ENCODE data around the gene MAD2L1.
A peak's percentile ranks its signal among the peaks of the same experiment; 100 is the strongest.
"Not testable (repeated sequence)": the region's sequence is repeated elsewhere in the genome, so short reads cannot be mapped to it uniquely, and the experiment has no call there.

The MAD2L1 gene

GRCh38 chr4:120066517-120067340, at the start of gene MAD2L1:
TSS of gene MAD2L1 (minus strand) at chr4:120066848. CDS start at chr4:120066734, 114 bp downstream.
- Histone ChIP-seq H3K4me3 (ENCODE audit: low read depth in 1 of 2, low read length in 2 of 2) (peak within 1 kb of the TSS; percentile 56 to 77), H3K9me3 (ENCODE audit: low read length) (no peaks in the 10 kb centered on the region), H3K27ac (ENCODE audit: low read depth, low read length) (peak within 1 kb of the TSS; percentile 91), H3K27me3 (ENCODE audit: control insufficient read depth in 1 of 2, insufficient read depth in 2 of 2, low read length in 2 of 2) (no peaks in the 10 kb centered on the region), H3K4me1 (ENCODE audit: insufficient read depth, low read length) (peaks cover 12% of the 10 kb centered on the region), H3K36me3 (ENCODE audit: insufficient read depth, low read length) (no peaks in the 10 kb centered on the region), H3K9ac (ENCODE audit: low read length) (peak within 1 kb of the TSS; percentile 87)

- no peak overlapping the region for H3K27ac ChIP-seq (ENCODE audit: low read depth, low read length)
- no peaks in the 10 kb centered on the region for H3K4me1 ChIP-seq (ENCODE audit: insufficient read depth, low read length)
- H3K9ac ChIP-seq (ENCODE audit: low read length) = no peak overlapping the region
- no peaks in the 10 kb centered on the region for H3K36me3 ChIP-seq (ENCODE audit: insufficient read depth, low read length)
- no peaks in the 10 kb centered on the region for H3K9me3 ChIP-seq (ENCODE audit: low read length)
- no peak overlapping the region for H3K4me3 ChIP-seq (ENCODE audit: low read depth in 1 of 2, low read length in 2 of 2)
- no peaks in the 10 kb centered on the region for H3K27me3 ChIP-seq (ENCODE audit: control insufficient read depth in 1 of 2, insufficient read depth in 2 of 2, low read length in 2 of 2)
These were observed 45.1 kb upstream of the MAD2L1 start for GRCh38 chr4:120111745-120112144.

- H3K4me1 ChIP-seq (ENCODE audit: insufficient read depth, low read length) = no peaks in the 10 kb centered on the region
- no peak overlapping the region for H3K4me3 ChIP-seq (ENCODE audit: low read depth in 1 of 2, low read length in 2 of 2)
- no peak overlapping the region for H3K27ac ChIP-seq (ENCODE audit: low read depth, low read length)
- no peak overlapping the region for H3K9ac ChIP-seq (ENCODE audit: low read length)
- H3K9me3 ChIP-seq (ENCODE audit: low read length) = no peaks in the 10 kb centered on the region
- no peaks in the 10 kb centered on the region for H3K27me3 ChIP-seq (ENCODE audit: control insufficient read depth in 1 of 2, insufficient read depth in 2 of 2, low read length in 2 of 2)
- no peaks in the 10 kb centered on the region for H3K36me3 ChIP-seq (ENCODE audit: insufficient read depth, low read length)
These were observed 42.8 kb upstream of the MAD2L1 start for GRCh38 chr4:120109406-120109805.

GRCh38 chr4:120105472-120105871, 38.8 kb upstream of the MAD2L1 start:
- Histone ChIP-seq H3K4me3 (ENCODE audit: low read depth in 1 of 2, low read length in 2 of 2) (no peak overlapping the region), H3K9ac (ENCODE audit: low read length) (no peak overlapping the region), H3K36me3 (ENCODE audit: insufficient read depth, low read length) (no peaks in the 10 kb centered on the region), H3K4me1 (ENCODE audit: insufficient read depth, low read length) (no peaks in the 10 kb centered on the region), H3K27me3 (ENCODE audit: control insufficient read depth in 1 of 2, insufficient read depth in 2 of 2, low read length in 2 of 2) (no peaks in the 10 kb centered on the region), H3K9me3 (ENCODE audit: low read length) (no peaks in the 10 kb centered on the region), H3K27ac (ENCODE audit: low read depth, low read length) (no peak overlapping the region)

GRCh38 chr4:120096508-120097297, 30.1 kb upstream of the MAD2L1 start:
- H3K27me3 ChIP-seq (ENCODE audit: control insufficient read depth in 1 of 2, insufficient read depth in 2 of 2, low read length in 2 of 2) = no peaks in the 10 kb centered on the region
- no peak overlapping the region for H3K9ac ChIP-seq (ENCODE audit: low read length)
- H3K4me1 ChIP-seq (ENCODE audit: insufficient read depth, low read length) = no peaks in the 10 kb centered on the region
- no peaks in the 10 kb centered on the region for H3K9me3 ChIP-seq (ENCODE audit: low read length)
- H3K27ac ChIP-seq (ENCODE audit: low read depth, low read length) = no peak overlapping the region
- H3K4me3 ChIP-seq (ENCODE audit: low read depth in 1 of 2, low read length in 2 of 2) = no peak overlapping the region
- no peaks in the 10 kb centered on the region for H3K36me3 ChIP-seq (ENCODE audit: insufficient read depth, low read length)

GRCh38 chr4:120088507-120088906, 21.9 kb upstream of the MAD2L1 start:
- H3K36me3 ChIP-seq (ENCODE audit: insufficient read depth, low read length) = no peaks in the 10 kb centered on the region
- H3K9ac ChIP-seq (ENCODE audit: low read length) = no peak overlapping the region
- H3K4me1 ChIP-seq (ENCODE audit: insufficient read depth, low read length) = no peaks in the 10 kb centered on the region
- no peaks in the 10 kb centered on the region for H3K27me3 ChIP-seq (ENCODE audit: control insufficient read depth in 1 of 2, insufficient read depth in 2 of 2, low read length in 2 of 2)
- H3K9me3 ChIP-seq (ENCODE audit: low read length) = no peaks in the 10 kb centered on the region
- H3K27ac ChIP-seq (ENCODE audit: low read depth, low read length) = no peak overlapping the region
- no peak overlapping the region for H3K4me3 ChIP-seq (ENCODE audit: low read depth in 1 of 2, low read length in 2 of 2)

- not testable (repeated sequence) for H3K27ac ChIP-seq (ENCODE audit: low read depth, low read length); H3K36me3 ChIP-seq (ENCODE audit: insufficient read depth, low read length); H3K4me1 ChIP-seq (ENCODE audit: insufficient read depth, low read length); H3K9me3 ChIP-seq (ENCODE audit: low read length); H3K4me3 ChIP-seq (ENCODE audit: low read depth in 1 of 2, low read length in 2 of 2); H3K27me3 ChIP-seq (ENCODE audit: control insufficient read depth in 1 of 2, insufficient read depth in 2 of 2, low read length in 2 of 2); H3K9ac ChIP-seq (ENCODE audit: low read length)
These were observed 21.4 kb upstream of the MAD2L1 start for GRCh38 chr4:120088066-120088465.

GRCh38 chr4:120085705-120086104, 19.1 kb upstream of the MAD2L1 start:
- H3K36me3 ChIP-seq (ENCODE audit: insufficient read depth, low read length) = no peaks in the 10 kb centered on the region
- no peaks in the 10 kb centered on the region for H3K9me3 ChIP-seq (ENCODE audit: low read length)
- no peak overlapping the region for H3K4me3 ChIP-seq (ENCODE audit: low read depth in 1 of 2, low read length in 2 of 2)
- H3K27me3 ChIP-seq (ENCODE audit: control insufficient read depth in 1 of 2, insufficient read depth in 2 of 2, low read length in 2 of 2) = no peaks in the 10 kb centered on the region
- H3K4me1 ChIP-seq (ENCODE audit: insufficient read depth, low read length) = no peaks in the 10 kb centered on the region
- H3K9ac ChIP-seq (ENCODE audit: low read length) = no peak overlapping the region
- H3K27ac ChIP-seq (ENCODE audit: low read depth, low read length) = no peak overlapping the region

GRCh38 chr4:120084327-120084726, 17.7 kb upstream of the MAD2L1 start:
- Histone ChIP-seq H3K4me1 (ENCODE audit: insufficient read depth, low read length) (no peaks in the 10 kb centered on the region), H3K36me3 (ENCODE audit: insufficient read depth, low read length) (no peaks in the 10 kb centered on the region), H3K9ac (ENCODE audit: low read length) (no peak overlapping the region), H3K27ac (ENCODE audit: low read depth, low read length) (no peak overlapping the region), H3K9me3 (ENCODE audit: low read length) (no peaks in the 10 kb centered on the region), H3K27me3 (ENCODE audit: control insufficient read depth in 1 of 2, insufficient read depth in 2 of 2, low read length in 2 of 2) (no peaks in the 10 kb centered on the region), H3K4me3 (ENCODE audit: low read depth in 1 of 2, low read length in 2 of 2) (no peak overlapping the region)

- Histone ChIP-seq H3K9me3 (ENCODE audit: low read length) (no peaks in the 10 kb centered on the region), H3K27me3 (ENCODE audit: control insufficient read depth in 1 of 2, insufficient read depth in 2 of 2, low read length in 2 of 2) (no peaks in the 10 kb centered on the region), H3K36me3 (ENCODE audit: insufficient read depth, low read length) (no peaks in the 10 kb centered on the region), H3K4me1 (ENCODE audit: insufficient read depth, low read length) (no peaks in the 10 kb centered on the region), H3K9ac (ENCODE audit: low read length) (no peak overlapping the region), H3K27ac (ENCODE audit: low read depth, low read length) (no peak overlapping the region), H3K4me3 (ENCODE audit: low read depth in 1 of 2, low read length in 2 of 2) (no peak overlapping the region)
These were observed 16.5 kb upstream of the MAD2L1 start for GRCh38 chr4:120083152-120083551.

- Histone ChIP-seq H3K9ac (ENCODE audit: low read length) (no peak overlapping the region), H3K36me3 (ENCODE audit: insufficient read depth, low read length) (no peaks in the 10 kb centered on the region), H3K27ac (ENCODE audit: low read depth, low read length) (no peak overlapping the region), H3K27me3 (ENCODE audit: control insufficient read depth in 1 of 2, insufficient read depth in 2 of 2, low read length in 2 of 2) (no peaks in the 10 kb centered on the region), H3K4me3 (ENCODE audit: low read depth in 1 of 2, low read length in 2 of 2) (no peak overlapping the region), H3K9me3 (ENCODE audit: low read length) (no peaks in the 10 kb centered on the region), H3K4me1 (ENCODE audit: insufficient read depth, low read length) (no peaks in the 10 kb centered on the region)
These were observed 15.6 kb upstream of the MAD2L1 start for GRCh38 chr4:120082251-120082650.
